CD4-positive, alpha-beta memory T cell (primary cell): ENCODE data around the gene TGFBR1. TPM values are rescaled to one million over a fixed set of nuclear protein-coding genes. Genes with fewer than 3 reads are reported as not detected.

Experiments used
- CTCF ChIA-PET: fragments of 350-600 bp; sonication (Branson Sonifier 250); formaldehyde crosslinking; loops from one replicate; lab custom pipeline; 2021; ENCODE audit warnings: inconsistent platforms; ENCODE audit not compliant: partially characterized antibody; lab: Charles Lee
- POLR2A ChIA-PET: fragments of 350-600 bp; sonication (Branson Sonifier 250); formaldehyde crosslinking; loops from one replicate; lab custom pipeline; 2021; ENCODE audit not compliant: partially characterized antibody; lab: Charles Lee
- DNase-seq, 5 donors: peaks; one replicate each; pipeline versions ENCODE4 v3.0.0 to v3.0.0-alpha.2; 2020 to 2022; ENCODE audit warnings: mixed read lengths in 1 of 5
- H3K27ac ChIP-seq: one replicate; pipeline ENCODE4 v1.7.0; 2013; ENCODE audit warnings: low read depth, low read length
- H3K27me3 ChIP-seq: 2 replicates; pipeline ENCODE4 v1.7.0; 2013; ENCODE audit warnings: mild to moderate bottlenecking, low read length, moderate library complexity; ENCODE audit not compliant: insufficient read depth
- H3K36me3 ChIP-seq: 2 replicates; pipeline ENCODE4 v1.7.0; 2013; ENCODE audit warnings: mild to moderate bottlenecking, low read length, moderate library complexity; ENCODE audit not compliant: insufficient read depth
- H3K4me1 ChIP-seq: 2 replicates; pipeline ENCODE4 v1.7.0; 2013; ENCODE audit warnings: mild to moderate bottlenecking, low read length, moderate library complexity; ENCODE audit not compliant: insufficient read depth
- H3K4me3 ChIP-seq, 2 donors: one replicate each; pipeline ENCODE4 v1.7.0; 2013; ENCODE audit warnings: low read length in 2 of 2, mild to moderate bottlenecking in 1 of 2
- H3K9me3 ChIP-seq, 2 donors: one replicate each; pipeline ENCODE4 v1.7.0; 2013; ENCODE audit warnings: low read length in 2 of 2, control low read depth in 1 of 2; ENCODE audit not compliant: control insufficient read depth in 1 of 2
- H3K27ac Mint-ChIP-seq, 7 donors: one replicate each; pipeline ENCODE4 v1.8.0; 2020 to 2021; ENCODE audit warnings: mixed read lengths in 7 of 7, mild to moderate bottlenecking in 6 of 7, inconsistent platforms in 3 of 7, moderate library complexity in 3 of 7
- H3K27me3 Mint-ChIP-seq, 2 donors: one replicate each; pipeline ENCODE4 v1.8.0; 2020 to 2021; ENCODE audit warnings: mixed read lengths in 2 of 2
- H3K36me3 Mint-ChIP-seq, 2 donors: one replicate each; pipeline ENCODE4 v1.8.0; 2020 to 2021; ENCODE audit warnings: mixed read lengths in 2 of 2, inconsistent platforms in 1 of 2, mild to moderate bottlenecking in 1 of 2
- H3K4me1 Mint-ChIP-seq, 4 donors: one replicate each; pipeline ENCODE4 v1.8.0; 2020 to 2021; ENCODE audit warnings: mixed read lengths in 4 of 4, mild to moderate bottlenecking in 1 of 4
- H3K4me3 Mint-ChIP-seq, 8 donors: one replicate each; pipeline ENCODE4 v1.8.0; 2020 to 2021; ENCODE audit warnings: mixed read lengths in 8 of 8, mild to moderate bottlenecking in 7 of 8, moderate library complexity in 6 of 8, inconsistent platforms in 3 of 8
- H3K9me3 Mint-ChIP-seq, 8 donors: one replicate each; pipeline ENCODE4 v1.8.0; 2020 to 2021; ENCODE audit warnings: mixed read lengths in 8 of 8, mild to moderate bottlenecking in 5 of 8, inconsistent platforms in 3 of 8, moderate library complexity in 1 of 8
- intact Hi-C: fragments of 100-400 bp; cut with micrococcal nuclease; formaldehyde crosslinking; loops from one replicate; pipeline ENCODE4 v1.15.1; 2023
- polyA plus RNA-seq, 2 donors: library from polyadenylated mRNA; unstranded; fragments of 300-500 nt; fragmentation: Illumina TruSeq; gene quantifications; one replicate each; pipeline ENCODE4 v1.2.3, GENCODE V29; 2021
- total RNA-seq, 2 experiments: library from RNA; stranded (reverse); gene quantifications; one replicate each; pipeline ENCODE4 v1.2.3, GENCODE V29; 2021

The TGFBR1 gene
- total and polyA plus RNA-seq, 4 experiments from 2014 or later = 19.1 to 27.4 (median 23.9) TPM

DNA sequence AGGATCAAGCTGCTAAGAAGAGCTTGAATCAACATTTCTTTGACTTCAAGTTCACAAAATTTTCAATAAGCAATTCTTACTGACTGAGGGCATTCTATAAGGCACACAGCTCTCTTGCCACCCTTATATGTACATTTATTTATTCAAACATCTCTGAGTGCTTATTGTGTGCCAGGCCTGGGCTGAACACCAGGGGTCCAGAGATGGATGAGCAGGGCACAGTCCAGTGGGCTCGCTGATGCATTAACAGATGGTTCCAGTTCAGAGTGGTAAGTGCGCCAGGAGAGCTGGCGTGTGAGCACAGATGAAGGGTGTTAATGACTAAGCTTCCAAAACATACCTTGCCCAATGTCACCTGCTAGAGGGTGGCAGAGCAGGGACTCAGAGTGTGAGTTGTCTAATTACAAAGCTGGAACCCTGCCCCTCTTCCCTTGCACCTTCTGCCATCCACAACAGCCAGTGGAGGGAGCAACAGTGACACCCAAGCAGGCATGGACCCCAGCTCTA lies 92.3 kb downstream of the TGFBR1 start:
- peaks cover 0 to 3% (median 0%) of the 10 kb centered on the region in 4 donors for H3K4me1 Mint-ChIP-seq
- POLR2A ChIA-PET = no interaction called here
- no peak overlapping the region for H3K4me3 ChIP-seq

DNA sequence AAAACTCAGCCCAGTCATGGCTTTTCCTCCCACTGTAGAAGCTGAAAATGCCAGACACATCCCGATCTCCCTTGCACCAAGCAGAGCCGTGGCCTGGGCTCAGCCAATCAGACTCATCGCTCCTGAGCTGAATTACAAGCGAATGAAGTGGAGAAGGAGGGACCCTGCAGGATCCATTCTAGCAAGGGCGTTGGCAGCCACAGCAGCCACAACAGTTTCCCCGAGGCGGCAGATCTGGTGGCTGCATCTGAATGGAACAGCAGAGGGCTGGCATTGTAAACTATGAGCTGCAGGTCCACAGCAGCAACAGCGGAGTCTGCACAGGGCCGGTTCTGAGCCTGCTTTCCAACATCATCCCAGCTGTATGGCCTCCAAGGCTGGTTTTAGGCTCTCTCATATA lies 93.1 kb downstream of the TGFBR1 start:
- no peak overlapping the region for H3K4me3 ChIP-seq
- H3K27me3 Mint-ChIP-seq = peaks cover 0 to 4% of the 10 kb centered on the region in 2 donors
- no peaks in the 10 kb centered on the region for H3K36me3 ChIP-seq
- POLR2A ChIA-PET = no interaction called here
- H3K9me3 ChIP-seq = no peaks in the 10 kb centered on the region
- H3K4me3 Mint-ChIP-seq = no peak overlapping the region
- no peaks in the 10 kb centered on the region for H3K4me1 ChIP-seq
- no peak overlapping the region for H3K27ac ChIP-seq
- H3K27ac Mint-ChIP-seq = no peak overlapping the region
- no peaks in the 10 kb centered on the region for H3K27me3 ChIP-seq
- CTCF ChIA-PET = interaction anchor here (1.2 to 3.7 kb wide), 4 partner anchors 12 to 222 kb away, joined by 3 to 17 read pairs (median 4); no protein-coding TSS in a partner anchor
- H3K9me3 Mint-ChIP-seq = no peaks in the 10 kb centered on the region
- H3K4me1 Mint-ChIP-seq = peaks cover 0 to 3% (median 0%) of the 10 kb centered on the region in 4 donors
- DNase-seq = no peak
- H3K36me3 Mint-ChIP-seq = no peaks in the 10 kb centered on the region
- intact Hi-C loops = no loop called here

More for the DNA sequence above, 92.3 kb downstream of the TGFBR1 start:
- no peak overlapping the region for H3K27ac ChIP-seq
- CTCF ChIA-PET = interaction anchor here (1.2 to 3.7 kb wide), 4 partner anchors 11 to 221 kb away, joined by 3 to 17 read pairs (median 4); no protein-coding TSS in a partner anchor
- intact Hi-C loops = no loop called here
- H3K9me3 Mint-ChIP-seq = no peaks in the 10 kb centered on the region
- no peaks in the 10 kb centered on the region for H3K36me3 Mint-ChIP-seq
- H3K27me3 ChIP-seq = no peaks in the 10 kb centered on the region
- no peak for DNase-seq
- no peak overlapping the region for H3K4me3 Mint-ChIP-seq
- H3K36me3 ChIP-seq = no peaks in the 10 kb centered on the region
- H3K27ac Mint-ChIP-seq = no peak overlapping the region
- H3K9me3 ChIP-seq = no peaks in the 10 kb centered on the region
- no peaks in the 10 kb centered on the region for H3K4me1 ChIP-seq
- peaks cover 0 to 6% of the 10 kb centered on the region in 2 donors for H3K27me3 Mint-ChIP-seq

DNA sequence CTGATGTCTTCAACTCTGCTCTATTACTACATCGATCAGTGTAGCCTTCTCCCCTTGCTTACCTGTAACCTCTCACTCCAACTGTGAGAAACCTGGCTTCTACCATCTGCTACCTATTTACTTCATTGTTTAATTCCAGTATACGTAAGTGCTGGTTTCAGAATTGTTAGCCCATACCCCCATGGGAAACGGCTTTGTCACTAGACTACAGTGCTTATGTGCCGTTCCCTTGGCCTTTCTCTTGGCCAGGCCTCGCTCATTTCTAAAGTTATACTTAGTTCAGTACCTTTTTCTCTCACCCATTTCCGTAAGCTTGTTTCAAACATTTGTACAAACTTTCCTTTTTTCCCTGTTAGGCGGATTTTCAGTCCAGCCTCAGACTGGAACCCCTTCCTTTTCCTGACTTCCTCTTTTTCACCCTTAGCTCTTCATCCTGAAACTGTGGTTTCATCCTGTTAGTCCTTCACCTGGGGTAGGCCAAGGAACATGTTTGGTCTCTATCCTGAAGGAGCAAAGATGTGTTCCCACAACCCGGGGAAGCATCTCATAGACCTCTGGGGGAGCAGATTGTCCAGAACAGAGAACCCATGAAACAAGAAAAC lies 95.1 kb downstream of the TGFBR1 start:
- Histone ChIP-seq H3K4me1 (no peaks in the 10 kb centered on the region), H3K36me3 (no peaks in the 10 kb centered on the region), H3K27ac (no peak overlapping the region), H3K27me3 (no peaks in the 10 kb centered on the region), H3K4me3 (no peak overlapping the region), H3K9me3 (no peaks in the 10 kb centered on the region)
- no peaks in the 10 kb centered on the region for H3K27me3 Mint-ChIP-seq
- no peak overlapping the region for H3K4me3 Mint-ChIP-seq
- no peaks in the 10 kb centered on the region for H3K36me3 Mint-ChIP-seq
- ChIA-PET CTCF (interaction anchor here (0.5 kb wide), 1 partner anchor 353 kb away, joined by 4 read pairs; no protein-coding TSS in a partner anchor), POLR2A (no interaction called here)
- intact Hi-C loops = no loop called here
- peaks cover 0 to 3% (median 0%) of the 10 kb centered on the region in 8 donors for H3K9me3 Mint-ChIP-seq
- no peak overlapping the region for H3K27ac Mint-ChIP-seq
- H3K4me1 Mint-ChIP-seq = peaks cover 0 to 3% (median 0%) of the 10 kb centered on the region in 4 donors
- DNase-seq = no peak

DNA sequence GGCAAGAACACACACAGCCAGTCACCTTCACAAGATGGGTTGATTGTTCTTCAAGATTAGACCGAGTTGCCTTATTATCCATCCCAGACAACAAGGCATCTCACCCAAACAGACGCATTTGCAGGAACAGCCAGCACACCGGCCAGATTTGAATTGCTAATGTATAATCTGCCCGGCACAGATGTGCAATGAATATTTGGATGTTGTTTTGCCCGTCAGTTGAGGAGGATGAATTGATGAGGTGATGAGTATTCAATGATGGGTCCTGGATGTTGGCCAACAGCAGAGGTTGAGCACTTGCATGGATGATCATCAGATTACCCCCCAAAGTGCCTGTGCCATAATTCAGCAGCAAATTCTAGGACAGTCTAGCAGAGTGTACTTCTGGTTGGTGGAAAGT lies 96.7 kb downstream of the TGFBR1 start:
- Mint-ChIP-seq H3K36me3 (no peaks in the 10 kb centered on the region), H3K27me3 (no peaks in the 10 kb centered on the region), H3K27ac (no peak overlapping the region), H3K4me1 (peaks cover 0 to 1% (median 0%) of the 10 kb centered on the region in 4 donors), H3K9me3 (peaks cover 0 to 15% (median 7%) of the 10 kb centered on the region in 8 donors), H3K4me3 (no peak overlapping the region)
- CTCF ChIA-PET = interaction anchor here (1.1 to 1.4 kb wide), 2 partner anchors 16 to 18 kb away, joined by 3 read pairs; no protein-coding TSS in a partner anchor
- no peak overlapping the region for H3K4me3 ChIP-seq
- H3K27ac ChIP-seq = no peak overlapping the region
- H3K27me3 ChIP-seq = no peaks in the 10 kb centered on the region
- DNase-seq = no peak
- no peaks in the 10 kb centered on the region for H3K4me1 ChIP-seq
- intact Hi-C loops = no loop called here
- no peaks in the 10 kb centered on the region for H3K36me3 ChIP-seq
- no peaks in the 10 kb centered on the region for H3K9me3 ChIP-seq
- POLR2A ChIA-PET = no interaction called here

Other genes with a start within 250 kb of the TGFBR1 start
- gene COL15A1, start 161.2 kb upstream of the TGFBR1 start, total RNA-seq = not detected
- not detected for gene COL15A1, start 161.2 kb upstream of the TGFBR1 start, polyA plus RNA-seq
- gene ALG2, start 116.8 kb downstream of the TGFBR1 start, total RNA-seq = 10 to 100 TPM; 39.1 to 39.8 TPM
- gene ALG2, start 116.8 kb downstream of the TGFBR1 start, polyA plus RNA-seq = 10 to 100 TPM; 35.3 to 36.8 TPM
- 100 to 1,000 TPM; 101 to 106 TPM for gene SEC61B, start 117.2 kb downstream of the TGFBR1 start, total RNA-seq
- gene SEC61B, start 117.2 kb downstream of the TGFBR1 start, polyA plus RNA-seq = 100 to 1,000 TPM; 389 to 532 TPM